ENCODE data around the gene PTDSS2. TPM values are rescaled to one million over a fixed set of nuclear protein-coding genes. Genes with fewer than 3 reads are reported as not detected.

PTDSS2 gene
- total and polyA plus RNA-seq, 2 of the 13 experiments (the other 11 are each of a cell fraction or from before 2014, with no cell fraction given), result 21.7 to 26.4 TPM

- TF ChIP-seq HMGXB3 (CRISPR knock-in tag; IDR thresholded peaks at IDR 0.05; ENCODE audit: borderline replicate concordance), result no peak
- TF ChIP-seq ZNF350 (CRISPR knock-in tag; IDR thresholded peaks at IDR 0.05; ENCODE audit: borderline replicate concordance, low read depth), result peak; percentile 54; the same call in 1 of the 2 replicates
- TF ChIP-seq KDM2A (CRISPR knock-in tag; IDR thresholded peaks at IDR 0.05; ENCODE audit: borderline replicate concordance, low read depth), result no peak; the same call in 1 of the 2 replicates
- TF ChIP-seq ZNF674 (CRISPR knock-in tag; IDR thresholded peaks at IDR 0.05; ENCODE audit: low read depth), result no peak
- no peak for TF ChIP-seq CBFB (CRISPR knock-in tag; IDR thresholded peaks at IDR 0.05)
- TF ChIP-seq NCOA5 (CRISPR knock-in tag; IDR thresholded peaks at IDR 0.05), result no peak
- TF ChIP-seq ZNF564 (CRISPR knock-in tag; IDR thresholded peaks at IDR 0.05), result 0 out of 2 replicates have a peak, but pooled peaks have one; percentile 50
- TF ChIP-seq KDM5A (IDR thresholded peaks at IDR 0.05; ENCODE audit: borderline replicate concordance, low read length), result no peak
- no peak for TF ChIP-seq KDM3A (CRISPR knock-in tag; IDR thresholded peaks at IDR 0.05; ENCODE audit: low read depth)
- no peak for TF ChIP-seq TRAFD1 (CRISPR knock-in tag; IDR thresholded peaks at IDR 0.05; ENCODE audit: borderline replicate concordance)
- TF ChIP-seq ZNF331 (CRISPR knock-in tag; IDR thresholded peaks at IDR 0.05), result no peak
- no peak for TF ChIP-seq MXD4 (CRISPR knock-in tag; IDR thresholded peaks at IDR 0.05)
- no peak for TF ChIP-seq MAF1 (CRISPR knock-in tag; IDR thresholded peaks at IDR 0.05; ENCODE audit: borderline replicate concordance)
- no peak for TF ChIP-seq ZBTB8A (CRISPR knock-in tag; IDR thresholded peaks at IDR 0.05; ENCODE audit: borderline replicate concordance, low read depth)
- TF ChIP-seq NR2F6 (IDR thresholded peaks at IDR 0.05), result 0 out of 2 replicates have a peak, but pooled peaks have one; percentile 14
- TF ChIP-seq NR2F6 (CRISPR knock-in tag; IDR thresholded peaks at IDR 0.05), result no peak
- no peak for TF ChIP-seq ZNF24 (IDR thresholded peaks at IDR 0.05)
- peak; percentile 14; the same call in 1 of the 2 replicates for TF ChIP-seq ZNF772 (CRISPR knock-in tag; IDR thresholded peaks at IDR 0.05)
- TF ChIP-seq KDM6A (CRISPR knock-in tag; IDR thresholded peaks at IDR 0.05; ENCODE audit: low read depth), result peak; percentile 96
- no peak for TF ChIP-seq FOXP4 (CRISPR knock-in tag; IDR thresholded peaks at IDR 0.05)
- peak; percentile 31; the same call in 1 of the 2 replicates for TF ChIP-seq TAF1 (CRISPR knock-in tag; IDR thresholded peaks at IDR 0.05)
- no peak for TF ChIP-seq RAD21 (CRISPR knock-in tag; IDR thresholded peaks at IDR 0.05)
Observed at GRCh38 chr11:445765-446588, 4.1 kb upstream of the PTDSS2 start (continued).
